ENCODE data around the gene SUGCT.
A peak's percentile ranks its signal among the peaks of the same experiment; 100 is the strongest.

Gene SUGCT

GRCh38 chr7:40848541-40849221 is 713.9 kb downstream of the SUGCT start:
- DNase-seq = no peak

- no peak for DNase-seq
Observed at GRCh38 chr7:40850017-40850416, 715.2 kb downstream of the SUGCT start.

- no peak for DNase-seq
Observed at GRCh38 chr7:40851001-40851400, 716.2 kb downstream of the SUGCT start.

- no peak for DNase-seq
Observed at GRCh38 chr7:40859076-40859475, 724.3 kb downstream of the SUGCT start.

- DNase-seq = no peak
Observed at GRCh38 chr7:40859965-40860543, 725.2 kb downstream of the SUGCT start.

- no peak for DNase-seq
Observed at GRCh38 chr7:40865441-40866233, 730.8 kb downstream of the SUGCT start.

GRCh38 chr7:40866601-40867000 is 731.8 kb downstream of the SUGCT start:
- DNase-seq = no peak

- DNase-seq = no peak
Observed at GRCh38 chr7:40870108-40870507, 735.3 kb downstream of the SUGCT start.

- DNase-seq = no peak
Observed at GRCh38 chr7:40873248-40873647, 738.4 kb downstream of the SUGCT start.

GRCh38 chr7:40874756-40875155 is 740.0 kb downstream of the SUGCT start:
- no peak for DNase-seq

GRCh38 chr7:40876601-40877000 is 741.8 kb downstream of the SUGCT start:
- no peak for DNase-seq

GRCh38 chr7:40879941-40880543 is 745.2 kb downstream of the SUGCT start:
- DNase-seq = no peak

GRCh38 chr7:40880581-40880980 is 745.8 kb downstream of the SUGCT start:
- DNase-seq = no peak

- no peak for DNase-seq
Observed at GRCh38 chr7:40881405-40881926, 746.7 kb downstream of the SUGCT start.

GRCh38 chr7:40882071-40882658 is 747.4 kb downstream of the SUGCT start:
- no peak for DNase-seq

GRCh38 chr7:40883826-40884225 is 749.0 kb downstream of the SUGCT start:
- no peak for DNase-seq

- DNase-seq = no peak
Observed at GRCh38 chr7:40884241-40884640, 749.4 kb downstream of the SUGCT start.

GRCh38 chr7:40885503-40885902 is 750.7 kb downstream of the SUGCT start:
- no peak for DNase-seq

- peak; percentile 0 for DNase-seq
Observed at GRCh38 chr7:40887099-40887498, 752.3 kb downstream of the SUGCT start.

- no peak for DNase-seq
Observed at GRCh38 chr7:40888499-40888898, 753.7 kb downstream of the SUGCT start.

GRCh38 chr7:40889099-40889498 is 754.3 kb downstream of the SUGCT start:
- no peak for DNase-seq

- no peak for DNase-seq
Observed at GRCh38 chr7:40889539-40889938, 754.7 kb downstream of the SUGCT start.

- no peak for DNase-seq
Observed at GRCh38 chr7:40890088-40890692, 755.4 kb downstream of the SUGCT start.

All from suppressor macrophage treated with lipopolysaccharide for 4 hours (primary cell).